Effector CD8-positive, alpha-beta T cell (primary cell): Measurements from ENCODE around the gene VWA8.

Source experiments
- DNase-seq: peaks from one replicate; lab custom pipeline; 2025; lab: John Stamatoyannopoulos, UW

VWA8 gene

DNA sequence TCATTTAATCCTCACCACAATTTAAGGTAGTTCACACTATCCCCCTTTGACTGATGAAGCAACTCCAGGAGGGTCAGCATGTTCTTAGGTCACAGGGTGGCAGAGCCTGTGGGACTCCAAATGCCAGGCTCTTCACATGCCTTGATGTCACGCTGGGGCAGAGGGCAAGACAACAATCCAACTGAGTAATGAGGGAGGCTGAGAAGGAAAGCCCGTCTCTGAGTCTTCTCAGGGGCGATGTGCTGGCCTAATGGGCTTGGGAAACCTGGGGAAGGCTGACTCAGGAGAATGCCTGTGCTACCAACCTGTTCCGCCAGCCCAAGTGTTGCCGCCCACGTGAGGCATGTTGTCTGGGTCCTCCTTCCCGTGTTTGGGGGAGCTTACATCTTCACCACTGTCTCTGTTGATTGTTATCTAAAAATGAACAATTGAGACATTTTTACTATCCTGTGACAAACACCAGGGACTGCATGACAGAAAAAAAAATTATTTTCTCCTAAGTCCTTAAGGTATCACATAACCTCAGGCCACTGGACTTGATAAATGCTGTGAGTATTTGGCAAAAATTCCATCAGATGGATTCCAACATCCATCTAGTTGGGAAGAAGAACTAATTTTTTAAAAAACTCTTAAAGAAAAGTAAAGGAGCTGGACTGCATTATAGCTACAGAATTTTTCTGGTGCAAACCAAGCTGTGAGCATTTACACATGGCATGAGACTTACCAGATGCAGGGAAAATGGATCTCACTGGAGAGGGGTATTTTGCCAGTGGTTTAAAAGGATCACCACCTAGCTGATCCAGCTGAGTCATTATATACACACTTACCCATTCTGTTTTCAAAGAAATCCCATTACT is 346.0 kb downstream of the VWA8 start:
- no peak for DNase-seq

DNA sequence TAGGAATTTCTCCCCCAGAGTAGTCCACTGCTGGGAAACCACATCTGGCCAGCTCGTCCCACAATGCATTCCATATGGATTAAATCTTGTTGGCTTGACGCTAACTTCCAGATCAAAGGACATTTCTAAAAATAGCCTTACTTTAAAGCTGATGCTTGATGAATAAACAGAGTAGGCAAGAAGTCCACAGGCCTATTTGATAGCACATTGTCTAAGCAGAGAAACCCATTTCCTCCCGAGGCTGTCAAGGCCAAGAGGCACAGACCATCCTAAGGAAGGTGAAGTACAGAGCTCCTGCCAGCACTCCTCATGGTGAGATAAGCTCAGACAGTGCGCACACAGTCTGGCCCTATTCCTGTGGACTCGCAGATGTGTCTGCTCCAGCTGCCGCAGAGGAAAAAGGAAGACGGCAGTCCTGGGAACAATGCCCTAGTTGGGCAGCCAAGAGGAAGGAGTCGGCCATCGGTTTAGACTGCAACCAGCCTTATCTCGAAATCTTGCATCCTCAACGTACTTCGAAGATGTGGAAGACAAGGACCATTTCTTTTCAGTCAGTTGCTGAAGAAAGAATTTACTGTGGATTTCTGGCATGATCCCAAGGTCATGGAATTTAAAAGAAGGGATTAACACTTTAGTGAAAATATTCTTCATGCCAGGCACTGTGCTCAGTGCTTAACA is 346.8 kb downstream of the VWA8 start:
- no peak for DNase-seq

DNA sequence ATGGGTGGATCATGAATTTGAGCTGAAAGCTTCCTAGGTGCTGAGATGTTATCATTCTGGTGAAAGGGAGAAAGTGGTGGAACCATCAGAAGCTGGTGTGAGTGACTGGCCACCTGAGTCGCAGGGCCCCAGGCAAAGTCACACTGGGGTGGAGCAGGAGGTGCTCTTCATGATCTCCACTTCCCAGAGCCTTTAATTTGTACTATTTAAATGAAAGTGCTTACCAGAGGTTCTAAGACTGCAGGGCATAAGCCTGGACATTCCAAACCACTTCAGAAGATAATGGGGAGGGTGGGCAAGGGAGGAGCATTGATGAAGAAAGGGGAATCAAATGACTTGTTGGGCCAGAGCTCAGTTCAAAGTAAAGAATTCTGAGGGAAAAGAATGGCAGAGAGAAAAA is 347.4 kb downstream of the VWA8 start:
- no peak for DNase-seq

DNA sequence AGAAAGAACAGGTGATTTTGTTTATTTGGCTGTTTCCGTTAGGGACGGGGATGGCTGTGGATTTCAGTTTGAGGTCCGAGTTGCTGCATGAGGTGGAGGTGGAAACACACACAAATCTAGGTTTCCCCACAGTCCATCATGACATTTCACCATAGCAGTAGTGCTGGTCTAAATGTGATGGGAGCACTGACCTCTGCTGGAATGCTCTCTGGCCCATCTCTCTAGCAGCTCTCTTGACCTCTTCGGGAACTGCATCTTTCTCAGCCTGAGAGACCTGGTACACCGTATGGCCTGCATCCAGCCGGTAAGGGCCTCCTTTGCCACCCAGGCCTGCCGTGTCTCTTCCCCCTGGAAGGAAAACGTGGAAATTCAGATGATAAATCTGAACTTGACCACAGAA is 349.5 kb downstream of the VWA8 start:
- no peak for DNase-seq

DNA sequence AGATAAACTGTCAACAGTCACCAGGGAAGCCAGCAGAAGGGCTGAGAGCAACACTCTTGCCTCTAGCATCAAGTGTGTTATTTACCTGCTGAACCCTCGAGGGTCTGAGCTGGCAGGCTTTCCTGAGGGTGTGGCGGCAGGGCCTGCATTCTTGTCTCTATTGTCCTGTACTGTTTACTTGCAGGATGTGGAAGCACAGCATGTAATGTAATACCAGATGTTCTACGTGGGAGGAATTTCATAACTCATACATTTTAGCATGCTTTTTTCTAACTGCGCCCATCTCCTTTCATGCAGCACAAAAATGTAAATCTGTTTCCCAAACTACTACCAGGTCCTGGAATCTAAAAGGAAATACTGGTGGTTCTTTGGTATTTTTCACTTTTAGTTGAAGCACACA is 350.5 kb downstream of the VWA8 start:
- DNase-seq, result no peak

DNA sequence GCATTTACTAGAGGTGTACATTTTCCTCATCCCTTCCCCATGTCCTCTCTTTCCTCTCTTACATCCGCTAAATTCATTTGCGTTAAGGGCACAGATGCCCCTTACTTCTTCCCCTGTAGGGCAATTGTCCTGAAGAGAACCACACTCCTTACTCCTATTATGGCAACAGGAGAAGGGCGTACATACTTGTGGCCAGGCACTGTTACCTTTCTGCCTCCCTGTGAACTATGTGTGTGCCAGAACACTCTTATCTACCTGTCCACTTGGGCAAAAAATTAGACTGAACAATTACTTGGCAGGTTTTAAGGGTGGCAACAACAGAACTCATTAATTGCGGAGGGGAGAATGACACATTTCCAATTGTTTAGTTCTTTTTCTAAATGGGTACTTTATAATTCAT is 351.1 kb downstream of the VWA8 start:
- no peak for DNase-seq

DNA sequence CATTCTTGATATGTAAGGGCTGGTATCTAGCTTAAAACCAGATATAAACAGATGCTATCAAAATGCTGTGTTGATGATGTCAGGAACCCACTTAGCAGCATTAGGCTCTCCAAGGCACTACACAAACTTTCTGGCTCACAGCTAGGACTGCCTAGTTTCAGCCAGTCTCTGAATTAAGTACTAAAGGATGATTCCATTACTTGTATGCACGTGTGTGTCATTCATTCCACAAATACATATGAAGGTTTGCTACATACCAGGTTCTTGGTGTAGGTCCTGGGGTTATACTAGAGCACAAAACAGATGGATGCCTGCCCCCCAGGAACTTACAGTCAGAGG is 352.1 kb downstream of the VWA8 start:
- no peak for DNase-seq

DNA sequence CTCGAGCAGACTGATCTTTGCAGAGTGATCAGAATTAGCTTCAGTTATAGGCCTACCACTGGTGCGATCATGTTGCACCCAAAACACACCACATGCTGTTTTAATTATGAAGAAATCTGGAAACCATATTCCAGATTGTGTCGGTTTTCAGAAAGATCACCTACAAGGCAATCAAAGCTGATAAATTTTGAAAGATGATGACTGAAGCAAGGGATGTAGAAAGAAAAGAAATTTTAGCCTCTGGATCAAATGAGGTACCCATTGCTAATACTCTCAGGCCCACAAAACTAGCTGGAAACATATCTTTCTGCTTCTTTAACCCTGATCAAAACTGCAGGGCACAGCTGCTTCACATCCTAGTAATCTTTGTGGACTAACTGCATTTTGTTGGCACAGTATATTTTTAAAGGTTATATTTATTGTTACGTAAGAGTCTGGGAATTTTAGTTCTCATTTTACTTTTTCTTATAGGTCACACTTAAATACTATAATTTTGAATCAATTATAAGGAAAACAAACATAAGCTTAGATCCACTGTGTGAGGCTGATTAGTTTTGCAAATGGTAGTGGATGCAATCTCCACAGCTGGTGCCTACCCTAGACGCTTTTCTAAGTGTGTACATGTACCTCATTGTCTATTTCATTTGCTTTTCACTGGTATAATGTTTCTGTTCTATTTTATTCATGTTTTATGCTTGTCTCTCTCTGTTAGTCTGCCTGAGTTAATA is 352.6 kb downstream of the VWA8 start:
- DNase-seq, result no peak

DNA sequence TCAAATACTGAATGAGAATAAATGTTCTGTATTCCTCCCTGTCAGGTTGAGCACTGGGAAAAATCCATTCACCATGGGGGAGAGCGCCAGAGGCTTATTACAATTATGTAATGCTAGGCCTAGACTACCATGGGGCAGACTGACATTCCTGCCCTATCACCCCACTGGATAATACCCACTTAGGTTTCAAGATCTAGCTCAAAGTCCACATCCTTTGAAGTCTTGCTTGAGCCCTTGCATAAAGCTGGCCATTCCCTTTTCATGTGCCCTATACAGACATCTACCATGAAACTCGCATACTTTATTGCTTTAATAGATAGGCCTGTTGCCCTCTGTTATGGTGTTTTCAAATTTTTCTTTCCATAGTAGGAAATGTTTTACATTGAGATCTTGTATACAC is 354.3 kb downstream of the VWA8 start:
- no peak for DNase-seq

DNA sequence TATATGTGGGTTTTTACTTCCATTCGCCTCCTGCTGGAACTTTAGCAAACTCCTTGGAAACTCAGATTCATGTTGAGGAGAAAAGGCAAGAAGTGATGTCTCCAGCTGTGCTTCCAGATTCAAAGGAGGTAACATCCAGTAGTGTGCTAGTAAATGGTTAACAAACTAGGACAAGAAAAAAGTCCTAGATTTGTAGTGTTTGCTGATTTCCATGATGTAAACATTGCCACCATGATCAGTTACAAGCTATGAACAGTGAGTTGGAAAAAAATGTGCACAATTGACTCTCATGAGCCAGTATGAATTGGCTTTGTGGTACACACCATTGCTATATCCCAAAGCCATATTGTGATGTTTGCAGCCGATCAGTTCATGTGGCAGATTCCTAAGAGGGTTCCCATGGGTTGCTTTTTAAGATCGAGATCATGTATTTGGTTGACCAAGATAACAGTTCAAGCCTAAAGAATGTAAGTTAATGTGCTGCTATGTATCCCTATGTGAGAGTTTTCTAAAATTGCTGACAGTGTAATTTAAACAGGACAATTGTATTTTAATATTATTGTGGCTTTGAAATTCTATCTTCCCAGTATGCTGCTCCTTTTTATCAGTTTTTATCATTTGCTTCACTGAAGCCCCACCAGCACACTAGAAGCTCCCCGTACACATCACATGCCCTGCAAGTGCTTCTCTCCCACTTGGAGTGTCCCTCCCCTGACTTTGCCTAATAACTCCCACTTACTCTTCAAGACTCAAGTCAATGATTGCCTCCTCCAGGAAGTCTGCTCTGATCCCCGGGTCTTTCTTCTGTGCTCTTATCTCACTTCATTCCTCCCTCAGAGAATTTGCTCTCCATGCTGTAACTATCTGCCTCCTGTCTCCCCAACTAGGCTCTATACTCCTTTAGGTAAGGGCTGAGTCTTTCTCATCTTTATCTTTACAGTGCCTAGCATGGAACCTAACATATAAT is 355.3 kb downstream of the VWA8 start:
- DNase-seq, result no peak

DNA sequence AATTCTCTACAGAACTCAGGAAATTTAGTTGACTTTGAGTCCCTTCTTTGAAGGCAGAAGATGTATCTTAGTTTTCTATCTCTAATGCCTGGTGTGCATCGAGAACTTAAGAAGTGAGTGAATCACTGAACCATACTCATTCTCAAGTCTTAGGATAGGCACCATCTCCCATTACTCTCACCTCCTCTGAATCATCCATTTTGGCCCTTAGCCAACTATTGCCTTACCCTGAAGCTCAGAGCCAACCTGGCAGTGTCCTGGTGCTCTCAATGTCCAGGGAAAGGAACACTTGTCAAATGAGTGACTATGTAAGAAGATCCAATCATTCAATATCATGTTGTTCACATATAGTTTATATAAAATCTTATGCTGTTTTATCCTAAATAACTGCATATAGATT is 357.0 kb downstream of the VWA8 start:
- DNase-seq, result no peak

DNA sequence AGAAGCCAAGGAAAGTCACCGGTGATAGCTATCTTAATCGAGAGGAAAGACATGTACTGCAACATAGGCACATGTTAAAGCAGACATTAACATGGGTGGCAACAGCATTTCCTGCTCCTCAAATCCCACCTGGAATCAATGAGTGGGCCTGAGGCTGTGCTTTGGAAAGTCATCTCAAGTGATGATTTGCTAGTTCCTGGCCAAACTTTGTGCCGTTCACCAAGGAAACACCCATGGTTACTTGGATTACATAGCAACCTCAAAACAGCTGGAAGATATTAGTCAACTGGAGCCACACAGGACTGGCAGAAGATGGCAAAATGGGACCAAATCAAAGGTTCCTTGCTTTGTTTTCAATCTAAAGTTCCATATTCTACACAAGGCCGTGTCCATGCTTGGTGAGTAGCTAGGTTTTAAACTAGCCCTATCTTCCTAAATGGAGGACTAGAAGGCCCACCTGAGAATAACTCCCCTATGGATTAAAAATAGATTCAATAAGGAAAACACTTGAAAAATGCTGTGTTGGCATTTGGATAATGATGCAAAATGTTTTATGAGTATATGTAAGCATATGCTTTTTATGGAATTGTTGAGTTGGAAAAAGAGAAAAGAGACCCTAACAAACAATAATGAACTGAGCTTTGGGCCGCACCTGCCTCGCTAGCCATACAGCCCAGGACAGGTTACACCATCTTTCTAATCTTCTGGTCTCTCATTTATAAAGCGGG is 359.0 kb downstream of the VWA8 start:
- no peak for DNase-seq

DNA sequence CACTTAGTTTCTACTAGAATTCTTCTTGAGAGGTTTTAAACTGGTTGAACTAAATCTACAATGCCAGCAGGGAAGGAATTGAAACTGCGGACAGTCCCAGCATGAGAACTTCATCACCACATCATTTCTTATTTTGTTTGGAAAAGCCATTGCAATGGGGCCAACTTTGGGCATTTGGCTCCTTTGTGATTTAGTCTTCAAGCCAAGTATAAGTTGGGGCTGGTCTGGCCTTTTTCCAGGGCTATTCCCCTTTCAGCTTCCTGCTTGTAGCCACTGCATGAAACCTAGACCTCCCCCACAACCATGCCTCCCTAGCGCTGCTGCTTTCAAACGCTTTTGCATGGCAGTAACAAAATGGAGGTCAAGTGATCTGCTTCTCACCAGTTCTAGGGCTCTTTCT is 361.3 kb downstream of the VWA8 start:
- no peak for DNase-seq

DNA sequence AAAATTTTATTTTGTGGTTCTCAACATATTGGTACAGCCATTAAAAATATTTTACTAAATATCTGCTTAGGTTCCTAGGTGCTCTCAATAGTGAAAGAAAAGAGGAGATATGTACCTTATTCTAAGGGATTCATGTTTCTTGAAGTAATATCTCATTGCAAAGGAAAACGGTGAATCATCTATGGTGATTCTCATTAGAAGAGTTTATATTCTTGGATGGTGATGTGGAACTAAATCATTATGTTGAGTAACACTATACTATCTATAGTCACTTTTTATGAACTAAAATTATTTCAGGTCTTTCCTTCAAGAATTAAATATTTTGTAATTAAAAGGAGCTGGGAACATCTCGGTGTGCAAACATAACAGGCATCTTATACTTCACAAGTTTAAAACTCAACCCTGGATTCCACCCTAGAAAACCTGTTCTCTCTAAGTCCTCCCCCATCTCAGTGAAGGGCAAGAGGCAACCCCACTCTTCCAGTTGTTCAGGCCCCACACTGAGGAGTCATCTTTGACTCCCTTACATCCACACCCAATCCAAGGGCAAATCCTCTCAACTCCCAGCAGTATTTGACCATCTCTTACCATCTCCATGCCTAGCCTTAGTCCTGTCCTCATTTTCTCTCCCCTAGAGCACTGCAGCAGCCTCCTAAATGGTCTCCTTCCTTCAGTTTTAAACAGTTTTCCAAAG is 363.4 kb downstream of the VWA8 start:
- DNase-seq, result no peak

DNA sequence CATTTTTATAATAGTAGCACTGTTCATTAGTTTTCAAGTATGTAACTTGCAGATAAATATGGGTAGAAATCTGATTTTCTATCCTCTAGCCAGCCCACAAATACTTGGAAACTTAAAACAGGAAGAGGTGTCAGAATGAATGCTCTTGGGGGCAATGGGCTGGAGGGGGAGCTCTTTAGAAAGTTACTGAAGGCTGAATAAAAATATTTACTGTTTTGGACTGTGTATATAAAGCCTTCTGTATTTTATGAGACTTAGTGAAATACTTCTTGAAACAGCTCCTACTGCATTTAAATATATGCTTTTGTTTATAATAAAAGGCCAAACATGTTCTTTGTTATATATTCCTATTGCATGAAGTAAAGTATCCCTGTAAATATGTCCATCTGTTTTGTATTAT is 364.7 kb downstream of the VWA8 start:
- DNase-seq, result no peak

DNA sequence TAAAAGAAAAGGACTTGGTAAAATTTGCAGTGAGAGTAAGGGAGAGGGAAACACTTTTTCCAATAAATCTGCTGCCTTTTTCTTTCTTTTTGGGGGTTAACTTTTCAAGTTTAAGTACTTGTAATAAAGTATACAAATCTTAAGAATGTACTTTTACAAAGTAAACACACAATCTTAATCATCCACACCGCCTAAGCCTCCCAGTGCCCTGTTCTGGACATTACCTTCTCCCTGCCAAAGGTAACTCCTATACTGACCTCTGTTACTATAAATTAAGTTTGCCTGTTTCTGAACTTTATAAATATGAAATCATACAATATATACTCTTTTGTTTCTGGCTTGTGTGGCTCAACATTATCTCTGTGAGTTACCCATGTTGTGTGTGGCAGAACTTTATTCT is 365.6 kb downstream of the VWA8 start:
- DNase-seq, result no peak

DNA sequence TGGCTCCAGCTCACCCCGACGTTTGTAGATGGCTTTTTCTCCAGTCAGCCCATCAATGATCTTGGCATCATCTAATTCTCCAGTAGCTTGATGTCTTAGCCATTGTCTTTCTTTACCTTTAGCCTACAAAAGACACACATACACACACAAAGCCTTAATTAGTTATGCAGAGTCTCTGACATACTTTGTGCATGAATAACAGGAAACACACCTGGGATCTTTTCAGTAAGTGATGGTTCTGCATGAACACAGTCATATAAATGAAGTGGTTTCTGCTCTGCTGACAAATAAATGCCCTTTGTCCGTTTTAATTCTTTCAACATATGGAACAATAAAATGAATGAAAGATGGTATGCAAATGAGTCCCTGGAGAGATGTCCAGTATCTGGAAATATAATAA is 370.3 kb downstream of the VWA8 start:
- no peak for DNase-seq

DNA sequence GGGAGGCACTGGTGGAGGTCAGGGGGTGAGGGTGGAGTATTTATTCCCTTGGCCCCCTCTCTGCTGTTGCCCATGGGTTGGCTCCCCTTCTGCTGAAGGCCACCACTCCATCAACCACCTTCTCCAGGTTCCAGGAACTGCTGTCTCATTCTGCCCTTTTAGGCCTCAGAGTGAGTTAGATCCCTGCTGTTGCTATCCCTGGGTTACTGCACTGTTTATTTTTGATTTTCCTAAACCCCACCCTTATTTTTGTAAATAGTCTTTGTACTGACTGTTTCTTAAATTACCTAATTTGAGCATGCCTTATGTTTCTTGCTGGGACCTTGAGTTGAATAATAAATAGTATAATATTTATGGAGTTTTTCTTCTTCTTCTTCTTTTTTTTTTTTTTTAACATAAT is 370.8 kb downstream of the VWA8 start:
- DNase-seq, result no peak

DNA sequence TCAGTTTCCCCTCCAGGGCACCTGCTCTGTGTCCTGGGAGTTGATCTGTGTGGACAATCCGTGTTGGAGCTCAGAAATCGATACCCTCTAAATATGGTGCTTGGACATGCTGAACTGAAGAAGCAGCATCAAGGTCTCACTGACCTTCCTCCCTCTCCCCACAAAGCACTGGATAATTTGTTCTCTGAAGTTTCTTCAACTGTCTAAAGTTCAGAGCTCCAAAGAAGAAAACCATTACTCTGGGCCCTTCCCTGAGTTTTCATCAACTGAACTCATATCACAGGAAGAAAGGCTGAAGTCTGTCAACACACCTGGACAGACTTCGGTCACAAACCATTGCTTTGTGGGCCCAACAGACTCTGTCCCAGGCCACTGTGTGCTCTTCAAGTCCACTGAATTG is 371.5 kb downstream of the VWA8 start:
- DNase-seq, result no peak

DNA sequence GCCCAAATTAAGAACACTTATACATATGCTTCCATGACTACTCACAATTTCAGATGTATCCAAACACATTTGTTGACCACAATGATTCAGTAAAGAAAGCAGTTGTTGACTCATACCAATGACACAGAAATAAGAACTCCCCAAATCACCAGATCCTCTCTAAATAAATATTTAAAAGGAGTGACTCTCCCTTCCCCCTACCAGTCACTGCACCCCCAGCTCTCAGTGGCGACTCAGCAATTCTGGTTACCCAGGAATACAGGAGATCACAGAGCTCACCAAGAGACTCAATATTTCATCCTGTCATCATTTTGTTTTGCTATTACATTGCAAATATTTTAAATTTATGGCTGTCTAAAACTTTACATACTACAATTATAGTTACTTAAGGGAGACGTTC is 372.0 kb downstream of the VWA8 start:
- DNase-seq, result no peak

DNA sequence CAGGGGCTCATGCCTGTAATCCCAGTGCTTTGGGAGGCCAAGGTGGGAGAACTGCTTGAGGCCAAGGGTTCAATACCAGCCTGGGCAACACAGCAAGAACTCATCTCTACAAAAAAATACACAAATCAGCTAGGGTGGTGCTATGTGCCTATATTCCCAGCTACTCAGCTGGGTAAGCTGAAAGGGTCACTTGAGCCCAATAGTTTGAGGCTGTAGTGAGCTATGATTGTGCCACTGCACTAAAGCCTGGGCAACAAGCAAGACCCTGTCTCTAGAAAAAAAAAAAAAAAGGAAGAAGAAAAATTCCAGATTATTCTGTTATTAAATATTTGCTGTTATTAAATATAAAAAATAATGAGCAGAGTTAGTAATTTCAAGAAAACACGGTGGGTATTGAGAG is 372.5 kb downstream of the VWA8 start:
- no peak for DNase-seq
